NCI-H82 (cell line): ENCODE data around the gene TLE2.
"Not testable (repeated sequence)": the region's sequence is repeated elsewhere in the genome, so short reads cannot be mapped to it uniquely, and the experiment has no call there.

Source experiments
- DNase-seq: peaks from one replicate; lab custom pipeline; 2025; lab: John Stamatoyannopoulos, UW

TLE2 gene

GRCh38 chr19:3012621-3013262 is 16.3 kb downstream of the TLE2 start:
- no peak for DNase-seq

GRCh38 chr19:3012059-3012458 is 17.0 kb downstream of the TLE2 start:
- not testable (repeated sequence) for DNase-seq

DNA sequence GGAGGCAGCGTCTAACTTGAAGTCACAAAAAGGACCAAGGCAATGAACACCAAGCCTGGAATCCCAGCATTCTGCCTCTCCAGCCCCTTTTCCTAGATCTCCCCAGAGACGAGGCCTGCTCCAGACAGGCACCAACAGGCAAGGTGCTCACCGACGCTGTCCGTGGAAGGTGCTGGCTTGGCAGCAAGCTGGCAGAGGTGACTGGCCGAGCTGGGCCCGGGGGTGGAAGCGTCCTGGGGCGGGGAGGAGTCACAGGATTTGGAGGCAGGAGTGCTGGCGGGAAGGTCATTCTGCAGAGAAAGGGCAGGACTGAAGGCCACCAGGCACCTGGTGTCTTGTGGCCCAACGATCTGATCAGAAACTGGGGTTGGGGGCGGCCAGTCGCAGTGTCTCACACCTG is 18.2 kb downstream of the TLE2 start:
- no peak for DNase-seq

DNA sequence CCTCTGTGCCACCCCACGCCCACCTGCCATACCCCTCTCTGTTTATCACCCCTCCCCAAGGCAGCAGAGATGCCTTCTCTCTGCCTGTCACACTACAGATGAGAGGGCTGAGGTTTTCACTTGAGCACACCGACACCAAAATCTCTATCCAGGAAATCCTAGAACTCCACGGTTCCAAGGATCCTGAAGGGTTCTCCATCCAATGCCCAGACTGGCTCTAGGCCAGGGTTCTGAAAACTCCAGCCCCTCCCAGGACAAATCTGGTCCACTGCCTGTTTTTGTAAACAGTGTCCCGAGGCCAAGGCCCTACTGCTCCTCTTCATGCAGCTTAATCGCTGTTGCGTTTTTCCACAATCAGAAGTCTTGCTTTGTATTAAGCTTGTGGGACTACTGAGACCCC is 20.1 kb downstream of the TLE2 start:
- no peak for DNase-seq

DNA sequence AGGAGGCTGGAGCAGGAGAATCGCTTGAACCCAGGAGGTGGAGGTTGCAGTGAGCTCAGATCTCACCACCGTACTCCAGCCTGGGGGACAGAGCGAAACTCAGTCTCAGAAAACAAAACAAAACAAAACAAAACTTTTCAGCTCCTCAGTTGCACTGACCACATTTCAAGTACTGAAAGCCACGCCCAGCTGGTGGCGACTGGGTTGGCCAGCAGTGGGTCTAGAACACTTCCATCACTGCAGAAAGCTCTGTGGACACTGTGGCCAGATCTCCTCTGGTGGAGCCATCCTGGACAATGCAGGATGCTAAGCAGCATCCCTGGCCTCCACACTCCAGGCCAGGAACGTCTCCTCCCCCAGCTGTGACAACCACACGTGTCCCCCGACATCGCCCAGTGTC is 21.1 kb downstream of the TLE2 start:
- DNase-seq, result no peak

- DNase-seq, result no peak
Observed at GRCh38 chr19:3006075-3006767, 22.9 kb downstream of the TLE2 start.

GRCh38 chr19:3005345-3005744 is 23.7 kb downstream of the TLE2 start:
- no peak for DNase-seq

- no peak for DNase-seq
Observed at GRCh38 chr19:3004522-3004921, 24.6 kb downstream of the TLE2 start.

GRCh38 chr19:3003046-3003445 is 26.0 kb downstream of the TLE2 start:
- DNase-seq, result no peak

- no peak for DNase-seq
Observed at GRCh38 chr19:3001235-3001800, 27.8 kb downstream of the TLE2 start.

DNA sequence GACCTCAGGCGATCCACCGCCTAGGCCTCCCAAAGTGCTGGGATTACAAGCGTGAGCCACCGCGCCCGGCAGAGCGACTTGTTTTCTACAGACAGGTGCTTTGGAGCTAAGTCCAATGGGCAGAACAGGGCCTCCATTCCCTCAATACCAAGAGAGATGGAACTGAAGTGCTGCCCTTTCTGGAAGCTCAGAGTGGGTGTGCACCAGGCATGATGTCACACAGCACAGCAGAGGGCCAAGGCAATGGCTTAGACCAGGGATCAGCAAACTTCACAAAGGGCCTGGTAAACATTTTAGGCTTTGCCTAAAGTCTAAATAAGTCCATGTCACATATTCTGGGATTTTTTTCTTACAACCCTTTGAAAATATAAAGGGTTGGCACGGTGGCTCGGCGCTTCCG is 30.4 kb downstream of the TLE2 start:
- no peak for DNase-seq

- DNase-seq, result no peak
Observed at GRCh38 chr19:2997720-2998119, 31.4 kb downstream of the TLE2 start.

- DNase-seq, result no peak
Observed at GRCh38 chr19:2994588-2995131, 34.4 kb downstream of the TLE2 start.

GRCh38 chr19:2993579-2993978 is 35.5 kb downstream of the TLE2 start:
- no peak for DNase-seq

- DNase-seq, result no peak
Observed at GRCh38 chr19:2992958-2993357, 36.1 kb downstream of the TLE2 start.

- DNase-seq, result not testable (repeated sequence)
Observed at GRCh38 chr19:2992333-2992732, 36.7 kb downstream of the TLE2 start.

DNA sequence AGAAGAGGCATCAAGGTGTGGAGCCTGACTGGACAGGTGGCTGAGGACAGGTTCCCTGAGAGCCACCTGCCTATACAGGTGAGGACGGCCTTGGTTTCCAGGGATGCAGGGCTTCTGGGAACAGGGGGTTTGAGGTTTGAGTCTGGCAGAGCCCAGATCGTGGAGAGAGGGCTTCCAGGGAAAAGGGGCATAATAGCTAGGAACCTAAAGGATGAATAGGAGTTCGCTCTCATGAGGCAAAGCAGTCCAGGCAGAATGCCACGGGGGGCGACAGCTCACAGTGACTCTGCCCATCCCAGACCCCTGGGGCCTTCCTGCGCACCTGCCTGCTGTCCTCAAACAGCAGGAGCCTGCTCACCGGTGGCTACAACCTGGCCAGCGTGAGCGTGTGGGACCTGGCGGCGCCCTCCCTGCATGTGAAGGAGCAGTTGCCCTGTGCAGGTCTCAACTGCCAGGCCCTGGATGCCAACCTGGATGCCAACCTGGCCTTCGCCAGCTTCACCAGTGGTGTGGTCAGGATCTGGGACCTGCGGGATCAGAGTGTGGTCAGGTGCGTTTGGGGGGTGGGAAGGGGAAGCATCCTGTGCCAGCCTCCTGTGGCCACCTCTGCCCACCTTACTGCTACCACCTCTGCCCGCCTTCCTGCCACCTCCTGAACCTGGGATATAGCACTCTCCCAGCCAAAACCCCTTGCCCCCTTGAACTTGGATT is 39.7 kb downstream of the TLE2 start:
- no peak for DNase-seq

DNA sequence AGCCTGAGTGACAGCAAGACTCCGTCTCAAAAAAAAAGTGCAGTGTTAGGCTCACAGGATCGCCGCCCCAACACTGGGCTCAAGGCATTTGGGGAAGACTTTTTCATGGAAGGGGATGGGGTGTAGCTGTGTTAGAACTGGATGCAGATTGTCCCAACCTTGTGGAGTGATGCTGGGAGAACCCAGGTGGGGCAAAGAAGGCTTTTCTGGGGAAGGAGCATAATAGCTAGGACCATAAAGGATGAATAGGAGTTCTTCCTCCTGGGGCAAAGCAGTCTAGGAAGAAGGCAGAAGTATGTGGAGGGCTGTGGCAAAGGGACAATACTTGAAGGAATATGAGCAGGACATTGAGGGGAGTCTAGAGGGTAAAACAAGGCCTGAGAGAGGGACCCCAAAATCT is 40.5 kb downstream of the TLE2 start:
- no peak for DNase-seq

GRCh38 chr19:2987797-2988196 is 41.3 kb downstream of the TLE2 start:
- DNase-seq, result no peak

DNA sequence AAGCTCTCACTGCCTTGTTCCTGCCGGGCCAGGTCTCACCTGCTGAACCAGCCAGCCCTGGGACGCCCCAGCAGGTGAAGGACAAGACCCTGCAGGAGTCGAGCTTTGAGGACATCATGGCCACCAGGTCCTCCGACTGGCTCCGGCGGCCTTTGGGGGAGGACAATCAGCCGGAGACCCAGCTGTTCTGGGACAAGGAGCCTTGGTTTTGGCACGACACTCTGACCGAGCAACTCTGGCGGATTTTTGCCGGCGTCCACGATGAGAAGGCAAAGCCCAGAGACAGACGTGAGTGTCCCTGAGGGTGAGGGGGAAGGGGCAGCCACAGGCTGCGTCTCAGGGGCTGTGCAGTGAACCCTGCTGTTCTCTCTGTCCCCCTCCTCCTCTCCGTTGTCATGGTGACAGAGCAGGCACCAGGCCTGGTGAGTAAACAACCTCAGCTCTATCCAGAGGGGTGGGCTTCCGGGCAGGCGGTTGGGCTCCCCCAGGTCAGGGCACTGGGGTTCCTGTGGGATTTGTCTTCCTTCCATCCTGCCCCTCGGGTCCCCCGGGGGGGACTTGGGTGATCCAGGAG is 42.0 kb downstream of the TLE2 start:
- peak; percentile 64 for DNase-seq

GRCh38 chr19:2984215-2984528 is 44.9 kb downstream of the TLE2 start:
- DNase-seq, result no peak
